Left kidney (tissue), 8 donors: ENCODE results near the gene PRICKLE4. TPM values are rescaled to one million over a fixed set of nuclear protein-coding genes. Genes with fewer than 3 reads are reported as not detected.

Source experiments
- DNase-seq: peaks from one replicate; pipeline ENCODE4 v3.0.0-alpha.2; 2013
- long read RNA-seq, 8 donors: transcript quantifications; one replicate each; lab custom pipeline, GENCODE V29; 2026
- polyA plus RNA-seq: library from polyadenylated mRNA; unstranded; fragments of 120-200 nt; gene quantifications from one replicate; pipeline ENCODE4 v1.2.1, GENCODE V29; 2013; ENCODE audit not compliant: insufficient read length

Gene PRICKLE4, protein sequence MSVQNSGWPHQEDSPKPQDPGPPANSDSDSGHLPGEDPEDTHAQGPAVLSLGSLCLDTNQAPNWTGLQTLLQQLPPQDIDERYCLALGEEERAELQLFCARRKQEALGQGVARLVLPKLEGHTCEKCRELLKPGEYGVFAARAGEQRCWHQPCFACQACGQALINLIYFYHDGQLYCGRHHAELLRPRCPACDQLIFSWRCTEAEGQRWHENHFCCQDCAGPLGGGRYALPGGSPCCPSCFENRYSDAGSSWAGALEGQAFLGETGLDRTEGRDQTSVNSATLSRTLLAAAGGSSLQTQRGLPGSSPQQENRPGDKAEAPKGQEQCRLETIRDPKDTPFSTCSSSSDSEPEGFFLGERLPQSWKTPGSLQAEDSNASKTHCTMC
- polyA plus RNA-seq, result 6.8 TPM
- long read RNA-seq, donor 1, result 0 reads
- long read RNA-seq, donor 2, result 0 reads
- long read RNA-seq, donor 3, result 0 reads
- long read RNA-seq, donor 4, result 0 reads
- long read RNA-seq, donor 5, partial matches to known transcripts, result 7 of 7 reads
- long read RNA-seq, donor 5, other reads (novel, unspliced or antisense), result 0 of 7 reads
- long read RNA-seq, donor 6, result 0 reads
- long read RNA-seq, donor 7, result 0 reads
- long read RNA-seq, donor 8, result 0 reads

DNA sequence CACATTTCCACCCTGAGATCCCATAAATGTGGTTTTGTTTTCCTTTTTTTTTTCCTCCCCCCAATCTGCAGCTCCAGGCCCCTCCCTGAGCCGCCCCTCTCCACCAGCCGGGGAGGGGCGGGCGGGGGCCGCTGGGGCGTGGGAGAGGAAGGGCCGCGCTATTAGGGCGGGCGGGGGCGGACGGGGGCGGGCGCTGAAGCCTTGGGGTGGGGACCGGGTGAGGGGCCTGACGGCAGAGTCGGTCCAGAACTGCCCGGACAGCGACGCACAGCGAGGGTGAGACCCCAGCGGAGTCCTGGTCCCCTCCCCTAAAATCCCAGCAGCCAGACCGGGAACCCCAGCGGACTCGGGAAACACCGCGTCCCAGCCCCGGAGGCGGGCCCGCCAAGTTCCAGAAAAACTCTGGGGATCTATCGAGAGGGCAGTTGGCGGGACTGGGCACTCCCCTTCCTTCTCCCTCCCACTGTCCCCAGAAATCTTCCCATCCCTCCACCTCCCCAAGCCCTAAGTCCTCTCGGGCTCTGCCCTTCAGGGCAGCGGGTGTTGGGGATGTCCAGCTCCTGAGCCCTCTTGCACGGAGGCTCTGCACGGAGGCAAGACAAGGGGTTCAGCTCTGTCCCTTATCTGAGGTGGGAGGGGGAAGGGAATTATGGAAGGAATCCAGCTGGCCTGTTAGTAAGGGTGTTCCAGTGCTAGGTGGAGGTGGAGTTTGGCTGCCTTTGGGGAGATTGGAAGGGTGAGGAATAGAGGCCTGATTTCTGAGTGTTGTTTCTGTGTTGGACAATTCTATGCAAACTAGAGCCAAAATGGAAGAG is at the start of gene PRICKLE4:
TSS of gene PRICKLE4 (plus strand) at position 232 of the 815 bp plus-strand sequence. CDS start 2,692 bp downstream, outside the sequence.
- no peak for DNase-seq

DNA sequence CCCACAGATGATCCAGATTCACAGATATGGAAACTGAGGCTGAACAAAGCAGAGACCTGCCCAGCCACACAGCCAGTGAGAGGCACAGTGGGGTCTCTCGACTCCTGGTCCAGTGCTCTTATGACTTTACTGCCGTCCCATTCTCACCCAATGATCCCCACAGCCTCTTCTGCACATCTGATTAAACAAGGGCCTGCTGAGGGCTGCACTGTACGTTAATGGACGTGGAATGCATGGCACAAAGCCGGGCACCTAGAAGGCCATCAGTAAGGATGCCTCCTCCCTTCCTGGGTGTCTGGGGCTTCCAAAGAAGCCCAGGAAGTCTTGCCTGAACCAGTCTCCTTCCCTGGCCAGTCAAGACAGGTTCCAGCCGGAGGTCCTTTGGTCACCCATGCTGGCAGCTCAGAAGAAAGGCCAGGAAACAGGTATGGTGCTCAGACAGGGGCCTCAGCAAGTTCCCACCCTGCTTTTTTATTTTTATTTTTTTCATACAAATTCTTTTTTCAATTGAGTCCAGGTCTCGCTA is 49.0 kb upstream of the PRICKLE4 start:
- no peak for DNase-seq

DNA sequence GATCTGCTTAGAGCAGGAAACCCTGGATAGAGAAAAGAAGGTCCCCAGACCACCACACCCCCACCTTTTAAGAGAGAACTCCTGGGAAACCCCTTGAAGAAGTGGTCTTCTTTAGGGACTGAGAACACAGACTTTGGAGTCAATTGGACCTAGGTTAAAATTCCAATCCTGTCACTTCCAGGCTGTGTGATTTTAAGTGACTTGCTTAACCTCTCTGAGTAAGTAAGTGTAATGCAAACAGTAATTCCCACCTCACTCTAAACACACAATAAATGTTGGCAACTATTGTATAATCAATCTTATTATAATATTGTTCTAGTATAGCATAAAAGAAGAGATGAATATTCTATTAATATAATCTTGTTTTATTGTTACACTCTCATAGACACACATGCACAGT is 48.4 kb upstream of the PRICKLE4 start:
- no peak for DNase-seq

DNA sequence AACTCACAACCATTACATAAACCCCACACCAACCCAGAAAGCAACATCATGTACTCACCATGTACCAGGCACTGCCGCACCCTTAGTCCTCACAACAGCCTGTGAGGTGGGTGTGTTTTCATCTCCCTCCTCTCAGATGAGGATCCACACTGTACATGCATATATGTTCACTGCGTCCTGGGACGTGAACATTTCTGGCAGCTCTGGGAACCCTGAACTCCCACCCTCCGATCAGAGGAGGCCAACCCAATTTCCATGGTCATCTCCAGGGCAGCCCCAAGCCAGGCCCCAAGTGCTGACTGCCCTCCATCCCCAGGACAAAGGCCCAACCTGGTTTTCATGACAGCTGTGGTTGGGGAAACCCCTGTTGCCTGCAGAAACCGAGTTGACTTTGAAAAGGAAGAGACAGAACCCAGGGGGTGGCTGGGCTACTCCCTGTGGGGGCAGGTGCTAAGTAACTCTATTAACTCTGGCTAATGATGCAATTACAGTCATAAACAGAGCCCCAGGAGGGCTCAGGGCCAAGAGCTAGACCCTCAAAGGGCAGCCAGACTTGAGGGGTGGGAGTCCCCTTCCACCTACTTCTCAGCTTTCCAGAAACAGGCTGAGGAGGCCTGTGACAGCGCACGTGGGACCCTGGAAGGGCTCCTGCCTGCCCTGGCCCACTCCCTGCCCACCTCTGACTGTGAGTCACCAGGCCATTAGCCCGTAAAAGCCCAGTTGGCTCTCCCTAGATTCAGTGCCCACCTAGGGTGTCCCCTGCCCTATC is 47.8 kb upstream of the PRICKLE4 start:
- DNase-seq, result no peak

DNA sequence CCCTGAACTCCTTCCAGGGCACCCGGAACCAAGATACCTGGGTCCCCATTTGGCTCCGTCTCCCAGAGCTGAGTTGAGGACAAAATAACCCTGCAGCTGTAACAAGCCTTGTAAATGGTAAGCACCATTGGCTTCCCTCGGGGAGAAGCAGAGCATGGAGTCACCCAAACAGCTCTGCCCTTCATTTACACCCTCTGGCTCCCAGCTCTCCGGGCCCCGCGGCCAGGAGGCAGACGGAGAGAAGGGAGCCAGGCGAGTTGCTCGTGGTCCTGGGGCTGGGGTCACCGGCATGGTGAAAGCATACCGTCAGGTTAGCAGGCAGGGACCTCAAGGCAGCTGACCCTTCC is 47.2 kb upstream of the PRICKLE4 start:
- no peak for DNase-seq

DNA sequence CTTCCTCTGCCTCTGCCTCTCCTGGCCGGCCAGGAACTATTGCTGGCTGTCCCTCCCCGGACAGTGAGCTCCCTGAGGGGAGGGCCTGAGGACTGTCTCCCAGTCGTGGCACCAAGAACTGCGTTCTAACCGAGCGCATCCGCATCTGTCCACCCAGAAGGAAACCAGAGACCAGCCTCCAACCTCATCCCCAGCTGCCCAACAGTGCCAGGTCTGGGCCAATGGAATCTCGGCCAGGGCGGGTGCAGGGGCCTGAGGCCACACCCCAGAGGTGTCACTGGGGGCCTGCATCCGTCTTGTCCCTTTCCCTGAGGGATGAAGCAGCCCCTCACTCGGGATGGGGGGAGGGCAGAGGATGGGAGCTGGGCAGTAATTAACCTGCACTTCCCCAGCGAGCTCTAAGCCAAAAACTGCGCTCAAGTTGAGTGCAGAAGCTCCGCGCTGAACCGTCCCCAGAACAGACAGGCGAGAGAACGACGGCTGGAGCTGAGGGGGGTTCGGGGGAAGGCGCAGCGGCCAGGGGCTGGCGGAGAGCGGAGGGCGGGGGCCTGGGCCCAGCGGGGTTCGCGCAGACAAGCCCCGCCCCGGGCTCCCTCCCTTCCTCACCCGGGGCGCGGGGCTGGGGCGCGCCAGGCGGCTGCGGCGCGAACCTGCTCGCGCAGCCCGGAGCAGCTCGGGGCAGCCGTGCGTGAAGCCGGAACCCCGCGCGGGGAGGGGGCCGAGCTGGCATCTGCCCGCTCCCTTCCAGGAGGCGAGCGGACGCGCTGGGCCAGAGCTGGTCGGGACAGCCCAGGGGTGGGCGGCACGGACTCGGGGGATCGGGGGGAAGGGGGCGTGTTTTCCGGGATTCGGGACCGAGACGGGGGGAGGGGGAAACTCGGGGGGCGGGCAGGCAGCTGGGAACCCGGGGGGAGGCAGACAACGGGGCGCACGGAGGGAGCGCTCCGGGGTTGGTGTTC is 46.6 kb upstream of the PRICKLE4 start:
- peak; percentile 76 for DNase-seq

DNA sequence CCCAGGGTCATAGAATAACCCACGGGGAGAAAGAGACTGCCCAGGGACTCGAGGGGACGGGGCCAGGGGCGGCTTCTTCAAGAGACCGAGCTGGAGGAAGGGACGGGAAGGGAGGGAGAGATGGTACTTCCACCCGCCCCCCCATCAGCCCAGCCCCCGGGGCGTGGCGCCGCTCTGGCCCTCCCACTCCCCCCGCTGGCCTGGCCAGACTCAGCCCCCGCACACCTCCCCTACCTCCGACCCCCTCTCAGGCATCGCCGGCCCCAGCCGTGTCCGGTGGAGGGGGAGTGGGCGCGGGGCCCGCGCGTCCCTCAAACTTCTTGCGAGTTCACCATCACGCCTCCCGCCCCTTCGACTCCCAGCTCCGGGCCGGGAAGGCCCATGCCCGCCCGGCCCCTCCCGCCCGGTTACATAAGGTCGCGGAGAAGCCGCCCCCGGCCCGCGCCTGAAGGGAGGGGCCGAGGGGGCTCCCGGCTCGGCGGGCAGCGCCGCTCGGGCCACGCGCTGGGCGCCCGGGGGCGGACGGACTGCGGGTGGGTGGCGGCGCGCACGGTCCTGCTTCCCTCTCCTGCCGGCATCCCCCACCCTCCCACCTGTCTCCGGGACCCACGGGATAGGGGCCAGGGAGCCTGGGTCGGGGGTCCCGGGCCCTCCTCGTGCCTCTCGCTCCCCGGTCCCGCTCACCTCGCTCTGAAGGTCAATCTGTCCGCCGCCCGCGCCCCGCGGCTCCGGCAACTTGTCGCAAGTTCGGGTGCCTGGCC is 45.7 kb upstream of the PRICKLE4 start:
- DNase-seq, result peak; percentile 73

DNA sequence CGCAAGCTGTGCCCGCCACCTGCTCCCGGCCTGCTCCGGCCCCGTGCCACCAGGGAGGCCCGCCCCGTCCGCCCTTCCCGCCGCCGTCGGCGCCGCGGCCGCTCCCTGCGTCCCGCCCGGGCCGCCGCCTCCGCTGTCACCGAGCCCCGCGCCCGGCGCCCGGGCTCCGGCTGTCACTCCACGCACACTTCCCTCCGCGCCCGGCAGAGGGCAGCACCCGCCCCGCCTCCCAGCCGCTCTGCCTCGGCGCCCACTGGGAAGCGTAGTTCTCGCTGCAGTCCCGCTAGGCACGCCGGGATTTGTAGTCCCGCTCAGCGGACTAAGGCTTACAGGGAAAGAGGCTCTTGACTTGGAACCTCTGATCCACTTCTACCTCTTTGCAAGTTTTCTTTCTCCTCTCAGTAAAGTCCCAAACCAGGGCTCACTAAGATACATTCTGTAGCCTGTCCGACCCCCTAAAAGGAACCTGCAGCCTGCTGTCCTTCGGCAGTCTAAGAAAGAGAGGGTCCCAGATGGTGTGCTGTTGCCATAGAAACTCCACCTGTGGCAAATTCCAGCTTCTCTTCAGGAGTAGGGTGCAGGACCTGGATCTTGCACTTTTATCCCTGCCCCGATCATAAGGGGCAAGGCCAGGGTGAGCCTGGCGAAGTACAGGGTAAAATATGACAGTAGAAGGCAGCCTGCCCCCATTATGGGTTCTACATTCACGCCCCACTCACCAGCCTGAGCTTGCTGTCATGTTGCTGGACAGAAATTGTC is 45.0 kb upstream of the PRICKLE4 start, which contains the start of gene TFEB:
TSS of gene TFEB (minus strand) at position 182 of the 759 bp plus-strand sequence. CDS start 44,395 bp downstream, outside the sequence.
- DNase-seq, result peak; percentile 90

DNA sequence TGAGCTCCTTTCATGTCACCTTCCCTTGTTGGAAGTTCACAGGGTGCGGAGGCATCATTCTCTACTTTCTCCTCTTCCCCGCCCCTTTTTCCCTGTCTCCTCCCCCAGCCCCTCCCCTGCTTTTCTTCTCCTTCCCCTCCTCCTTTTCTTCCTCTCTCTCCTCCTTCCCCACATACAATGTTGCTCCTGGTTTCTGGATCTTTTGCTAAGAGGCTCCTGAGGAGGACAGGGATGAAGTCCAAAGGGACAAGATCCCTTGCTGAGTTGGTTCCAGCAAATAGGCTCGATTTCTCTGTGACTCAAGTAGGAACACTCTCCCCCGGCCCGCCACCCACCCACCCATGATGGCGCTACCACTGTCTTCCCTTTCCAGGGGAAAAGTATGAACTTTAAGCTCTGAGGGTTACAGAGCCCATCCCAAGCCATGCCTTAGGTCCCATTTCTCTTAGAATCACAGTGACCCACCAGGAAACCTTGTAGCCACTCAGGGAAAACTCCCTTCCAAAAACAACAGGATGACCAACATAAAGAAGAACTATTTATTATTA is 44.3 kb upstream of the PRICKLE4 start:
- no peak for DNase-seq

DNA sequence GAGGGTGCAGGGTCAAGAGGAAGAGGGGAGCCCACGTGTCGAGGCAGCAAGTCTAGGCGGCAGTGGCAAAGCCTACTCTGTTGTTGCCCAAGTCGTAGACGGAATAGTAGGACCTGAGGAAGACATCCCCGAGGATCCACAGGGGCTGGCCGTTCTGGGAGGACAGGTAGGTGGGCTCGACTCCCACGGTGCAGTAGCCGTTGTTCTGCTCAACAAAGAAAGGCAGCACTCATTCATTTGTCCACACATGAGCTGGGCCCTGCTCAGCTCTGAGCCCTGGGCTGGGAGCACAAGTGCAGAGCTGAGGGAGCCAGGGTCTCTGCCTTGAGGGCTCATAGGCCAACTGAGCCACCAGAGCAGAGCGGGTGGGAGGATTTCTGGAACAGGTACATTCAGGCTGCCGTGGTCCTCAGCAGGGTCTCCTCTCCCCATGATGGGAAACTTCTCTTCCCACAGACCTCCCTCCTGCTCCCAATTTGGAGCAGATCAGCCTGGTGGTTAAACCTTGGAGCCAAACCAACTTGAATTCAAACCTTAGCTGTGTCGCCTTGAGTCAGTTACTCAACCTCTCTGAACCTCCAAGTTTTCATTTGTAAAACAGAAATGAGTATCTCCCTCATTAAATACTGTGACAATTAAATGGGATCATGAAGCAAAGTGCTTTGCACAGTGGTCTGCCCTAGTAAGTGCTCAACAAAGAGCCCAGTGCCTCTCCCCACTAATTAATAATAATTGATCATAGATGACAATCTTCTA is 43.6 kb upstream of the PRICKLE4 start:
- no peak for DNase-seq

DNA sequence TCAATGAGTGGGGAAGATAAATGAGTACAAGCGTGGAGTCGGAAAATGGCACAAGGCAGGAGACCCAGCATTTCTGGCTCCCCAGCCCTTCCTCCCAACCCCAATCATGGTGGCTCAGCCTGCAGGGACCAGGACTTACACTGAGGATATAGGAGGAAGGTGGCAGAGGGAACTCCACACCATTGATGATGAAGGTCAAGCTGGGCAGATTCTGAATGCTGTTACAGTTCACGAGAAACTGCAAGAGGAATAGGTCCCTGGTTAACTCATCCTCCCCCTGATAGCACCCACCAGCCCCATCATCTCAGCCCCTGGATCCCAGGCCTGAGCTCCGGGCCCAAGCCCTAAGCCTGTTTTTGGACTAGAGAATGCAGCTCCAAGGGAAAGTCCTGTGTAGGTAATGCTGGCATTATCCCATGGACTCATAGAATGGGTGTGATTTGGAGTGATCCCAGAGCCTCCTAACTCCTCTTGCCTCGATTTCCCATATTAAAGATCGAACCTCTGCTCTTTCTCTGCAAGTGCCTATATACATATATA is 42.9 kb upstream of the PRICKLE4 start:
- DNase-seq, result no peak

DNA sequence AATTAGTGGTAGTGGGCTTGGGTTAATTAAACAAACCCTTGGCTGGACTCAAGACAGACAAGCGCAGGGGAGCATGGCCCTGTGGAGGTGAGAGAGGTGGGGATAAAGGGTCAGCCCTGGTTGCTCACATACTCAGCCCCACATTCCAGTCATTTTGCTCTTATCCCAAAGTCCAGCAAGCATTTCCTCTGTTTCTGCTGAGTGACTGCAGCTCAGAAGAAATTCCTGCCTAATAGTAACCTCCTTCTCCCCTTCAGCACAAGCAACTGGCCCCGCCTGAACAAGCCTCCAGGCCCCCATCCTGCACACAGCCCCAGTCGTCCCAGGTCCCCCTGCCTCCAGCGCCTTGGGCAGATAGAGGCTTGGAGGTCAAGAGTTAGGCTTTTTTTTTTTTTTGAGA is 41.5 kb upstream of the PRICKLE4 start:
- no peak for DNase-seq

DNA sequence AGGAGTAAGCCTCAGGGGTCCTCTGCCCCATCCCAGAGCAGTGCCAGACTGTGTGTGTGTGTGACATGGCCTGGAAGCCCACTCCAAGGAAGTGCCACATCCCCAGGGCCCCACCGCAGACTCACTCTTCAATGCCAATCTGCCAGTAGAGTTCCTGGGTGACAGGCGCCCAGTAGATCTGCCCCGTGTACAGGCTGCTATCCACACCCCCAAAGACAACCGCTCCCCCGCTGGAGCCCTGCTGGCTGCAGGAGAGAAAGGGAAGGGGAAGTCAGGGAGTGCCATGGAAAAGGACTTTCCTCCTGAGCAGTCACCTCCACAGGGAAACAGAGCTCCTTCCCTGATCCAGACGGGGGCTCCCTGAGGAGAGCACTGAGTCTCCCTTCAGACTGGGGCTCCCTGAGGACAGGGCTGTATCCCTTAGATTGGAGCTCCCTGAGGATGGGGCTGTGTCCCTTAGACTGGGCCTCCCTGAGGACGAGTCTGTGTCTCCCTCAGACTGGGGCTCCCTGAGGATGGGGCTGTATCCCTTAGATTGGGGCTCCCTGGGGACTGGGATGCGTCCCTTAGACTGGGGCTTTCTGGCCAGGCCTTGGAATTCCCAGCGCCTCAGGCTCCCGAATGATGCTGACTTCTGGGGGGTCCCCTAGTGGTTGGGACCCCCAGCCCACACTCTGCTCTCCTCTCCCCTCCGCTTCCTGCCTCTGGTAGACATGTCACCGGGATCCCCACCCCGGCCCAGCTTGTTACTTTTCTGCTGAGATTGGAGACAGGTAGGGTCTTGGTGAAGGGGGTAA is 40.0 kb upstream of the PRICKLE4 start:
- no peak for DNase-seq

DNA sequence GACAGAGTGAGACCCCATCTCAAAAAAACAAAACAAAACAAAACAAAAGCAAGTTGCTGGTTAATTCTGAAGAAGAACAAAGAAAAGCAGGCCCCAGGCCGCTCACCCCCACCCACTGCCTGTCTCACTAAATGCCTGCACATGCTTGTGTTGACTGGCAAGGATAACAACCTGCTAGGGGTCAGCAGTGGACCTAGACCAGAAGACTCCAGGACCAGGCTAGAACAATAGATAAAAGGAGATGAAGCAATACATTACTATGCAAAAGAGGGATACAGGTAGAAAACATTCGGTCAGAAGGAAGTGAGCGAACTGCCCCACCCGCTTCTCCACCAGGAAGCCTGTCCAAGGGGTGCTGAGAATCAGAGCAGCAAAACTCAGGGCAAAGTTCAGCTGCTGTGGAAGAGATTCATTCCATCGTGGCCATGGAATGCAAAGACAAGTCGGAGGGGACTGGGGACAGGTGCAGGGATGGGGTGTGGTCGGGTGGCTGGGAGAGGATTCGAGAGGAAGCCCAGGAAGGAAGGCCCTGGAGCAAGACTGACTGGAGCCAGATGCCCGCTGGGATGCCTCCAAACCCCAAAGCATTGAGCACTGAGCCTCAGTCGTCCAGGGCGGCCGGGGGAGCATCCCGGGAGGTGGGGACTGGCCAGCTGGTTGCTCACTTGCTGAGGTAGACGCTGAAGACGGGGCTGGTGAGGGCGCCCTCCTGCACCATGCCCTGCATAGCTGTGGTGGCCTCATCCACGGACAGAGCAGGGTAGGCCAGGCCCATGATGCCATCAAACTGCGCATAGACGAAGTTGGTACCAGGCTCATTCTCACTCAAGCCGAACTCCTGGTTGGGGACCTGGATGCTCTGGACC is 38.7 kb upstream of the PRICKLE4 start:
- DNase-seq, result no peak

DNA sequence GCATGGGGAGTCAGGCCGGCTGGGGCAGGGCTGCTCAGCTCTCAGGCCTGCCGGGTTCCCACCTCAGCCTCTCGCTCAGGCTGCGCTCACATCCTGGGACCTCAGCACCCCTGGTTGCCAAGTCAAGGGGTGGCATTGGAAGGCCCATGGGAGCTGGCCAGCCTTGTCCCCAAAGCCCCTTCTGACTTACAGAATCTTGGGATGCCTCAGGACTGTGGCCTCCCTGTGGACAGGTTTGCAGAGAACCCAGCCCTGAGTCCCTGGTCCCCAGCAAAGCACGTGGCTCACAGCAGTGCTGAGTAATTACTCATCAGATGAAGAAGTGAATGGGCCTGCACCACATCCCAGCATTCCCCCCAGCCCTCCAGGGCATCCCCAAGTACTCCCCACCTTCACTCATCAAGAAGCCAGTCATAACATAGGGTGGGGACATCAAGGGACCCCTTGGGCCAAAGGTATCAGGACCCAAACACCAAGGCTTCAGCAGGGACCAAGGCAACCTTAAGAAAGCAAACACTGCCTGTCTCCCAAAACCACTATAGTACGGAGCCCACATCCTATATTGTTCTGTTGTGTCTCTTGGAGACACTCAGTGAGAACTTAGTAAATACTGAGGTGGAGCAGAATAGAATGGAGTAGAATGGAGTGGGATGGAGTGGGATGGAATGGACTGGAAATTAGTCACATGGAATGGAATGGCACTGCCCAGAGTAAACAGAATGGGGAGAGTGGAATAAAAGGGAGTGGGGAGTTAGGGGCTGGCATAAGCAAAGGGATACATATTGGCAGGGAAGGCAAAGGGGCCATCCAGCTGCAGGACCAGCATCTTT is 37.0 kb upstream of the PRICKLE4 start:
- DNase-seq, result no peak
